ENCODE data around the gene HIPK4.
"Not testable (repeated sequence)": the region's sequence is repeated elsewhere in the genome, so short reads cannot be mapped to it uniquely, and the experiment has no call there.

The HIPK4 gene

DNA sequence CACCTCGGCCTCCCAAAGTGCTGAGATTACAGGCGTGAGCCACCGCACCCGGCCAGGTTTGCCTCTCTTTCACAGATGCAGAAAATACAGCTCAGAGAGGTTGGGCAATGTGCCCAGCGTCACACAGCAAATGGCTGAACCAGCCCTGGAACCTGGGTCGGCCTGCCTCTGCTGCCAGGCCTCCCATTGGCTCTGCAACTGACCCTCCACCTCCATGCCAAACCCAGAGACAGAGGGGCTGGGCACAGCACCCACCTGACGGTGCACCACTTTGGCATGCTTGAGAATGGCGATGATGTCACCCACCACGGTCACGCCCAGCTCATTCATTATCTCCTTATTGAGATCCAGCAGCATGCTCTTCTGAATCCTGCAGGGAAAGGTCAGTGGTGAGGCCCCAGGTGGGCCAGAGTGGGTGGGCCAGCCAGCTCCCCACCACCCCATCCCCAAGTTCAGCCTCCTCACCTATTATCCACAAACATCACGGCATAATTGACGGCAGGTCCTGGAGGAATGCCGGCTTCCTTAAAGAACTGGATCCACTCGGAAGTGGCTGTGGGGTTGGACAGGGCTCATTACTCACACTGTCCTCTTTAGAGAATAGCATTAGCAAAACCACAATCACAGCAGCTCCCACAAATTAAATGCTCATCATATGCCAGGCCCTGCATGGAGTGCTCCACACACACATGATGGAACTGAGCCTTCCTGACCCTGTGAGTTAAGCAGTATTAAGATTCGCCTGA, 54.0 kb downstream of the HIPK4 start:
- DNase-seq: no peak

DNA sequence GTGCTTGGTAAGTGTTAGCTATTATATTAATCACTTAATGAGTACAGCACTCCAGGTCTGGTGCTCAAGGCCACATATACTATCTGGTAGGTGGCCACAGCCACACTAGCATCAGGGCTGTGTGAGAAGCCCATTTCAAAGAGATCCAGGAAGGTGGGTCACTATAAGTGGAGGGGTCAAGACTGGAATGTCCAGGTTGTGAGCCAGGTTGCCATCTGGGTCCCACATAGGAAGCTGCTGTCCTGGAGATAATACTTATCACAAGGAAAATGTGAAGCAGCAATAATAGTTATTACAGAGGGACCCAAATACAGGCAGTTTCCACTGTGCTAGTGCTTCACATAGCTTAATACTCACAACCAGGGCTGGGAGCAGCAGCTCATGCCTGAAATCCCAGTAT, 54.9 kb downstream of the HIPK4 start:
- DNase-seq: no peak

DNA sequence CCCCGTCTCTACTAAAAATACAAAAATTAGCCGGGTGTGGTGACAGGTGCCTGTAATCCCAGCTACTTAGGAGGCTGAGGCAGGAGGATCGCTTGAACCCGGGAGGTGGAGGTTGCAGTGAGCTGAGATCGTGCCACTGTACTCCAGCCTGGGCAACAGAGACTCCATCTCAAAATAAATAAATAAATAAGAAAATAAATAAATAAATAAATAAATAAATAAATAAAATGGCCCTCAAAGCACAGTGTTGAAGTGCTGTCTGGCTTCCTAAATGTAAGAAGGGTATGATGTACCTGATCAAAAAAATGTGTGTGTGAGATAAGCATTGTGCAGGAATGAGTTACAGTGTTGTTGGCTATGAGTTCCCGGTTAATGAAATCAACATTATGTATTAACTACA, 56.9 kb downstream of the HIPK4 start:
- DNase-seq: not testable (repeated sequence)

DNA sequence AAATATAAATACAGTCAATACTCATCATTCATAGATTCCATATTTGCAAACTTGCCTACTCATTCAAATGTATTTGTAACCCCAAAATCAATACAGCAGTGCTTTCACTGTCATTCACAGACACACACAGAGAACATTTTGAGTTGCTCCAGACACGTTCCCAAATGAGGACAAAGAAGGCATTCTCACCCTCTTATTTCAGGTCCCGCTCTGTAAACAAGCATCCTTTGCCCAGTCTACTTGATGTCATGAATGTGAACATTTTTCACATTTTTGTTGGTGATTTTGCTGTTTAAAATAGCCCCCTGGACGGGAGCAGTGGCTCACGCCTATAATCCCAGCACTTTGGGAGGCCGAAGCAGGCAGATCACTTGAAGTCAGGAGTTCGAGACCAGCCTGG, 57.3 kb downstream of the HIPK4 start:
- DNase-seq: no peak

DNA sequence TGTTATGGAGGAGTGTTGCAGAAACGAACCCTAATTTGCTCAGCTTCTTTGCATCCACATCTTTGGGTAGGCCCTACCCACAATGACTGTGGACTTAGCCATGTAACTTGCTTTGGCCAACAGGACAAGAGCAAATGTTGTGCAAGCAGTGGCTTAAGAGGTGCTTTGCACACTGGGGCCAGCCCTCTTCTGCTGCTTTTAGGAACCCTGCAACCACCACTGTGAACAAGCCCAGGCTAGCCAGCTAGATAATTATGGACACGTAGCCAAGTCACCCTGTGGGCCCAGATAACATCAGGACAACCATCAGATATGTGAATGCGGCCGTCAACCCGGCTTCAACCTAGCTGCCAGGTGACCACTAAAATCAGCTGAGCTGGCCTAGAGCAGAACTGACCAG, 58.9 kb downstream of the HIPK4 start:
- DNase-seq: no peak

Data from DMS 273 treated with DMSO at 0.1 percent for 48 hours (cell line).